Muscle layer of colon (tissue), 2 donors: ENCODE data around the gene SORL1.

Experiments used
- H3K27ac ChIP-seq: one replicate; pipeline ENCODE4 v1.7.0; 2013; ENCODE audit warnings: low read depth, mild to moderate bottlenecking, low read length, moderate library complexity
- H3K27me3 ChIP-seq, 2 donors: one replicate each; pipeline ENCODE4 v1.7.0; 2013; ENCODE audit warnings: low read length in 2 of 2, mild to moderate bottlenecking in 2 of 2; ENCODE audit not compliant: insufficient read depth in 2 of 2, control insufficient read depth in 1 of 2
- H3K36me3 ChIP-seq: one replicate; pipeline ENCODE4 v1.7.0; 2013; ENCODE audit warnings: mild to moderate bottlenecking, low read length; ENCODE audit not compliant: insufficient read depth
- H3K4me1 ChIP-seq: one replicate; pipeline ENCODE4 v1.7.0; 2013; ENCODE audit warnings: mild to moderate bottlenecking, low read length; ENCODE audit not compliant: insufficient read depth
- H3K4me3 ChIP-seq, 2 donors: one replicate each; pipeline ENCODE4 v1.7.0; 2013; ENCODE audit warnings: low read length in 2 of 2, low read depth in 1 of 2, mild to moderate bottlenecking in 1 of 2, moderate library complexity in 1 of 2
- H3K9ac ChIP-seq: one replicate; pipeline ENCODE4 v1.7.0; 2013; ENCODE audit warnings: low read length
- H3K9me3 ChIP-seq: one replicate; pipeline ENCODE4 v1.7.0; 2013; ENCODE audit warnings: mild to moderate bottlenecking, low read length
- donor health status: abdominal sarcoma.
- donor health status: Adenocarcinoma of cecum.

Gene SORL1

GRCh38 chr11:121613724-121614123, 161.6 kb downstream of the SORL1 start:
- Histone ChIP-seq H3K9me3 (no peaks in the 10 kb centered on the region), H3K4me1 (peaks cover 7% of the 10 kb centered on the region), H3K9ac (no peak overlapping the region), H3K36me3 (peaks cover 20% of the 10 kb centered on the region), H3K27me3 (no peaks in the 10 kb centered on the region), H3K27ac (no peak overlapping the region), H3K4me3 (no peak overlapping the region)

- H3K9ac ChIP-seq: no peak overlapping the region
- H3K36me3 ChIP-seq: peaks cover 25% of the 10 kb centered on the region
- no peaks in the 10 kb centered on the region for H3K9me3 ChIP-seq
- no peak overlapping the region for H3K27ac ChIP-seq
- H3K4me3 ChIP-seq: no peak overlapping the region
- H3K27me3 ChIP-seq: no peaks in the 10 kb centered on the region
- peaks cover 7% of the 10 kb centered on the region for H3K4me1 ChIP-seq
Measured at GRCh38 chr11:121614636-121615240, 162.6 kb downstream of the SORL1 start.

- Histone ChIP-seq H3K27me3 (no peaks in the 10 kb centered on the region), H3K9ac (no peak overlapping the region), H3K36me3 (peaks cover 20% of the 10 kb centered on the region), H3K27ac (no peak overlapping the region), H3K4me1 (peaks cover 7% of the 10 kb centered on the region), H3K9me3 (no peaks in the 10 kb centered on the region), H3K4me3 (no peak overlapping the region)
Measured at GRCh38 chr11:121615501-121615900, 163.4 kb downstream of the SORL1 start.

- no peaks in the 10 kb centered on the region for H3K9me3 ChIP-seq
- H3K9ac ChIP-seq: no peak overlapping the region
- H3K36me3 ChIP-seq: peaks cover 21% of the 10 kb centered on the region
- no peak overlapping the region for H3K4me3 ChIP-seq
- no peaks in the 10 kb centered on the region for H3K27me3 ChIP-seq
- no peak overlapping the region for H3K27ac ChIP-seq
- H3K4me1 ChIP-seq: peaks cover 5% of the 10 kb centered on the region
Measured at GRCh38 chr11:121618516-121618915, 166.4 kb downstream of the SORL1 start.

- no peaks in the 10 kb centered on the region for H3K9me3 ChIP-seq
- no peak overlapping the region for H3K27ac ChIP-seq
- peaks cover 8% of the 10 kb centered on the region for H3K4me1 ChIP-seq
- no peak overlapping the region for H3K4me3 ChIP-seq
- peaks cover 11% of the 10 kb centered on the region for H3K36me3 ChIP-seq
- no peaks in the 10 kb centered on the region for H3K27me3 ChIP-seq
- no peak overlapping the region for H3K9ac ChIP-seq
Measured at GRCh38 chr11:121625777-121626506, 173.8 kb downstream of the SORL1 start.

GRCh38 chr11:121626507-121626875, 174.4 kb downstream of the SORL1 start:
- no peaks in the 10 kb centered on the region for H3K9me3 ChIP-seq
- no peak overlapping the region for H3K27ac ChIP-seq
- peaks cover 8% of the 10 kb centered on the region for H3K4me1 ChIP-seq
- H3K4me3 ChIP-seq: no peak overlapping the region
- no peaks in the 10 kb centered on the region for H3K27me3 ChIP-seq
- H3K9ac ChIP-seq: no peak overlapping the region
- peaks cover 11% of the 10 kb centered on the region for H3K36me3 ChIP-seq

GRCh38 chr11:121626980-121627379, 174.9 kb downstream of the SORL1 start:
- no peak overlapping the region for H3K27ac ChIP-seq
- H3K9me3 ChIP-seq: no peaks in the 10 kb centered on the region
- H3K9ac ChIP-seq: no peak overlapping the region
- H3K27me3 ChIP-seq: no peaks in the 10 kb centered on the region
- peaks cover 9% of the 10 kb centered on the region for H3K36me3 ChIP-seq
- H3K4me3 ChIP-seq: no peak overlapping the region
- peaks cover 8% of the 10 kb centered on the region for H3K4me1 ChIP-seq

- no peaks in the 10 kb centered on the region for H3K9me3 ChIP-seq
- H3K4me1 ChIP-seq: peaks cover 8% of the 10 kb centered on the region
- no peak overlapping the region for H3K27ac ChIP-seq
- H3K27me3 ChIP-seq: no peaks in the 10 kb centered on the region
- H3K9ac ChIP-seq: no peak overlapping the region
- no peak overlapping the region for H3K4me3 ChIP-seq
- no peaks in the 10 kb centered on the region for H3K36me3 ChIP-seq
Measured at GRCh38 chr11:121630041-121630440, 177.9 kb downstream of the SORL1 start.

GRCh38 chr11:121631456-121631855, 179.3 kb downstream of the SORL1 start:
- H3K4me3 ChIP-seq: no peak overlapping the region
- H3K9me3 ChIP-seq: no peaks in the 10 kb centered on the region
- no peaks in the 10 kb centered on the region for H3K27me3 ChIP-seq
- H3K9ac ChIP-seq: no peak overlapping the region
- H3K4me1 ChIP-seq: no peaks in the 10 kb centered on the region
- no peaks in the 10 kb centered on the region for H3K36me3 ChIP-seq
- H3K27ac ChIP-seq: no peak overlapping the region

- no peak overlapping the region for H3K4me3 ChIP-seq
- no peak overlapping the region for H3K9ac ChIP-seq
- H3K36me3 ChIP-seq: no peaks in the 10 kb centered on the region
- H3K27ac ChIP-seq: no peak overlapping the region
- no peaks in the 10 kb centered on the region for H3K4me1 ChIP-seq
- no peaks in the 10 kb centered on the region for H3K27me3 ChIP-seq
- H3K9me3 ChIP-seq: no peaks in the 10 kb centered on the region
Measured at GRCh38 chr11:121634273-121634672, 182.2 kb downstream of the SORL1 start.

GRCh38 chr11:121634889-121635288, 182.8 kb downstream of the SORL1 start:
- Histone ChIP-seq H3K9ac (no peak overlapping the region), H3K36me3 (no peaks in the 10 kb centered on the region), H3K4me1 (no peaks in the 10 kb centered on the region), H3K4me3 (no peak overlapping the region), H3K27me3 (no peaks in the 10 kb centered on the region), H3K9me3 (no peaks in the 10 kb centered on the region), H3K27ac (no peak overlapping the region)
